NCI-H82 treated with DMSO at 0.1 percent for 48 hours (cell line): ENCODE data around the gene PIGT.

Experiments
- DNase-seq: peaks from one replicate; lab custom pipeline; 2025; ENCODE audit not compliant: unreplicated experiment; lab: John Stamatoyannopoulos, UW

The PIGT gene

GRCh38 chr20:45427236-45428149 is 11.6 kb downstream of the PIGT start:
- DNase-seq, result no peak

- no peak for DNase-seq
Measured at GRCh38 chr20:45429618-45430017, 13.7 kb downstream of the PIGT start.

- no peak for DNase-seq
Measured at GRCh38 chr20:45432294-45432693, 16.4 kb downstream of the PIGT start.

- no peak for DNase-seq
Measured at GRCh38 chr20:45433316-45433715, 17.4 kb downstream of the PIGT start.

- no peak for DNase-seq
Measured at GRCh38 chr20:45433976-45434375, 18.0 kb downstream of the PIGT start.

GRCh38 chr20:45436732-45437485 is 21.0 kb downstream of the PIGT start:
- DNase-seq, result peak; percentile 19

GRCh38 chr20:45440424-45440823 is 24.5 kb downstream of the PIGT start:
- no peak for DNase-seq

GRCh38 chr20:45440891-45441685 is 25.1 kb downstream of the PIGT start:
- no peak for DNase-seq

GRCh38 chr20:45441746-45442145 is 25.8 kb downstream of the PIGT start:
- no peak for DNase-seq

GRCh38 chr20:45444050-45444449 is 28.1 kb downstream of the PIGT start:
- no peak for DNase-seq

- no peak for DNase-seq
Measured at GRCh38 chr20:45445805-45446562, 30.0 kb downstream of the PIGT start.

GRCh38 chr20:45448270-45448669 is 32.3 kb downstream of the PIGT start:
- DNase-seq, result no peak

GRCh38 chr20:45449528-45449927 is 33.6 kb downstream of the PIGT start:
- DNase-seq, result peak; percentile 64

- peak; percentile 35 for DNase-seq
Measured at GRCh38 chr20:45450097-45450818, 34.3 kb downstream of the PIGT start.

GRCh38 chr20:45452238-45452637 is 36.3 kb downstream of the PIGT start:
- no peak for DNase-seq

GRCh38 chr20:45452772-45453691 is 37.1 kb downstream of the PIGT start:
- DNase-seq, result no peak

- DNase-seq, result peak; percentile 20
Measured at GRCh38 chr20:45456632-45457031, 40.7 kb downstream of the PIGT start.

- DNase-seq, result no peak
Measured at GRCh38 chr20:45459606-45460005, 43.7 kb downstream of the PIGT start.

- no peak for DNase-seq
Measured at GRCh38 chr20:45461225-45461624, 45.3 kb downstream of the PIGT start.
